Measurements from ENCODE around the gene COMMD1.

DNA sequence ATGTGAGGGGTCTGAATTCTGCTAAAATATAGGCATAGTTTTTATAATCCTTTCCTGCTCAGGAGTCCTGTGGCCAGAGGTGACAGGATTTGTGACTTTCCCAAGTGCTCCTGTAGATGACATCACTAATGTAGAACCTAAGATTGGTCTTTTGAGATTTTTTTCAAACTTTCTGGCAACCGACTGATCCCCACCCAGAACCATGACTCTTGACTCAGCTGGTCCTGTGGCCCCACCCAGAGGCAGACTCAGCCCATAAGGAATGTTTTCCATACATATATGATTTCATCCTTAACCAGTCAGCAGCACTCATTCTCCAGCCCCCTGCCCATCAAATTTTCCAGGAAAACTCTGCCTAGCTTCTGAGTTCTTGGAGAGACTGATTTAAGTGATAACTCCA is 46.8 kb downstream of the COMMD1 start:
- TF ChIP-seq, protein P1, sequence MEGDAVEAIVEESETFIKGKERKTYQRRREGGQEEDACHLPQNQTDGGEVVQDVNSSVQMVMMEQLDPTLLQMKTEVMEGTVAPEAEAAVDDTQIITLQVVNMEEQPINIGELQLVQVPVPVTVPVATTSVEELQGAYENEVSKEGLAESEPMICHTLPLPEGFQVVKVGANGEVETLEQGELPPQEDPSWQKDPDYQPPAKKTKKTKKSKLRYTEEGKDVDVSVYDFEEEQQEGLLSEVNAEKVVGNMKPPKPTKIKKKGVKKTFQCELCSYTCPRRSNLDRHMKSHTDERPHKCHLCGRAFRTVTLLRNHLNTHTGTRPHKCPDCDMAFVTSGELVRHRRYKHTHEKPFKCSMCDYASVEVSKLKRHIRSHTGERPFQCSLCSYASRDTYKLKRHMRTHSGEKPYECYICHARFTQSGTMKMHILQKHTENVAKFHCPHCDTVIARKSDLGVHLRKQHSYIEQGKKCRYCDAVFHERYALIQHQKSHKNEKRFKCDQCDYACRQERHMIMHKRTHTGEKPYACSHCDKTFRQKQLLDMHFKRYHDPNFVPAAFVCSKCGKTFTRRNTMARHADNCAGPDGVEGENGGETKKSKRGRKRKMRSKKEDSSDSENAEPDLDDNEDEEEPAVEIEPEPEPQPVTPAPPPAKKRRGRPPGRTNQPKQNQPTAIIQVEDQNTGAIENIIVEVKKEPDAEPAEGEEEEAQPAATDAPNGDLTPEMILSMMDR (IDR thresholded peaks at IDR 0.05; ENCODE audit: poor library complexity): no peak
- TF ChIP-seq EZH2phosphoT487 (IDR thresholded peaks at IDR 0.05; ENCODE audit: low read depth, severe bottlenecking, unreplicated experiment) (no peak), EZH2 (IDR thresholded peaks at IDR 0.05; ENCODE audit: borderline replicate concordance) (no peak)

All from hepatocyte (in vitro differentiated cells).